ENCODE measurements around the gene NOTCH2.

NOTCH2 gene

GRCh38 chr1:119924948-119925898, 144.2 kb downstream of the NOTCH2 start:
- Histone ChIP-seq H3K36me3 (ENCODE audit: control insufficient read depth, insufficient read depth, low read length) (peaks cover 15% of the 10 kb centered on the region), H3K9ac (ENCODE audit: low read depth, low read length) (no peak overlapping the region), H3K4me1 (ENCODE audit: control insufficient read depth, insufficient read depth, low read length) (no peaks in the 10 kb centered on the region), H3K27me3 (ENCODE audit: control insufficient read depth, insufficient read depth, low read length) (no peaks in the 10 kb centered on the region), H3K9me3 (ENCODE audit: control insufficient read depth, insufficient read depth, low read length) (no peaks in the 10 kb centered on the region), H3K4me3 (ENCODE audit: low read depth, low read length) (no peak overlapping the region)

GRCh38 chr1:119920104-119920968, 149.1 kb downstream of the NOTCH2 start:
- peaks cover 40% of the 10 kb centered on the region for H3K36me3 ChIP-seq (ENCODE audit: control insufficient read depth, insufficient read depth, low read length)
- H3K9me3 ChIP-seq (ENCODE audit: control insufficient read depth, insufficient read depth, low read length) = no peaks in the 10 kb centered on the region
- no peak overlapping the region for H3K4me3 ChIP-seq (ENCODE audit: low read depth, low read length)
- H3K27me3 ChIP-seq (ENCODE audit: control insufficient read depth, insufficient read depth, low read length) = no peaks in the 10 kb centered on the region
- no peak overlapping the region for H3K9ac ChIP-seq (ENCODE audit: low read depth, low read length)
- no peaks in the 10 kb centered on the region for H3K4me1 ChIP-seq (ENCODE audit: control insufficient read depth, insufficient read depth, low read length)

GRCh38 chr1:119919241-119919640, 150.2 kb downstream of the NOTCH2 start:
- Histone ChIP-seq H3K9ac (ENCODE audit: low read depth, low read length) (no peak overlapping the region), H3K9me3 (ENCODE audit: control insufficient read depth, insufficient read depth, low read length) (no peaks in the 10 kb centered on the region), H3K27me3 (ENCODE audit: control insufficient read depth, insufficient read depth, low read length) (no peaks in the 10 kb centered on the region), H3K36me3 (ENCODE audit: control insufficient read depth, insufficient read depth, low read length) (peaks cover 42% of the 10 kb centered on the region), H3K4me3 (ENCODE audit: low read depth, low read length) (no peak overlapping the region), H3K4me1 (ENCODE audit: control insufficient read depth, insufficient read depth, low read length) (no peaks in the 10 kb centered on the region)

- H3K9me3 ChIP-seq (ENCODE audit: control insufficient read depth, insufficient read depth, low read length) = no peaks in the 10 kb centered on the region
- no peaks in the 10 kb centered on the region for H3K27me3 ChIP-seq (ENCODE audit: control insufficient read depth, insufficient read depth, low read length)
- peaks cover 42% of the 10 kb centered on the region for H3K36me3 ChIP-seq (ENCODE audit: control insufficient read depth, insufficient read depth, low read length)
- H3K4me1 ChIP-seq (ENCODE audit: control insufficient read depth, insufficient read depth, low read length) = no peaks in the 10 kb centered on the region
- H3K9ac ChIP-seq (ENCODE audit: low read depth, low read length) = no peak overlapping the region
- H3K4me3 ChIP-seq (ENCODE audit: low read depth, low read length) = no peak overlapping the region
Measured at GRCh38 chr1:119918301-119918700, 151.2 kb downstream of the NOTCH2 start.

GRCh38 chr1:119917304-119918055, 152.0 kb downstream of the NOTCH2 start:
- Histone ChIP-seq H3K4me3 (ENCODE audit: low read depth, low read length) (no peak overlapping the region), H3K9me3 (ENCODE audit: control insufficient read depth, insufficient read depth, low read length) (no peaks in the 10 kb centered on the region), H3K36me3 (ENCODE audit: control insufficient read depth, insufficient read depth, low read length) (peaks cover 36% of the 10 kb centered on the region)

GRCh38 chr1:119915517-119915916, 153.9 kb downstream of the NOTCH2 start:
- Histone ChIP-seq H3K27me3 (ENCODE audit: control insufficient read depth, insufficient read depth, low read length) (no peaks in the 10 kb centered on the region), H3K36me3 (ENCODE audit: control insufficient read depth, insufficient read depth, low read length) (peaks cover 36% of the 10 kb centered on the region), H3K9me3 (ENCODE audit: control insufficient read depth, insufficient read depth, low read length) (no peaks in the 10 kb centered on the region), H3K9ac (ENCODE audit: low read depth, low read length) (no peak overlapping the region), H3K4me3 (ENCODE audit: low read depth, low read length) (no peak overlapping the region), H3K4me1 (ENCODE audit: control insufficient read depth, insufficient read depth, low read length) (peaks cover 2% of the 10 kb centered on the region)

More at GRCh38 chr1:119917304-119918055, 152.0 kb downstream of the NOTCH2 start:
- Histone ChIP-seq H3K9ac (ENCODE audit: low read depth, low read length) (no peak overlapping the region), H3K4me1 (ENCODE audit: control insufficient read depth, insufficient read depth, low read length) (no peaks in the 10 kb centered on the region), H3K27me3 (ENCODE audit: control insufficient read depth, insufficient read depth, low read length) (no peaks in the 10 kb centered on the region)

- Histone ChIP-seq H3K36me3 (ENCODE audit: control insufficient read depth, insufficient read depth, low read length) (peaks cover 27% of the 10 kb centered on the region), H3K4me1 (ENCODE audit: control insufficient read depth, insufficient read depth, low read length) (peaks cover 4% of the 10 kb centered on the region), H3K4me3 (ENCODE audit: low read depth, low read length) (no peak overlapping the region)
Measured at GRCh38 chr1:119914071-119914470, 155.4 kb downstream of the NOTCH2 start.

GRCh38 chr1:119912963-119913362, 156.5 kb downstream of the NOTCH2 start:
- Histone ChIP-seq H3K4me3 (ENCODE audit: low read depth, low read length) (no peak overlapping the region), H3K9me3 (ENCODE audit: control insufficient read depth, insufficient read depth, low read length) (no peaks in the 10 kb centered on the region), H3K4me1 (ENCODE audit: control insufficient read depth, insufficient read depth, low read length) (peaks cover 4% of the 10 kb centered on the region), H3K27me3 (ENCODE audit: control insufficient read depth, insufficient read depth, low read length) (no peaks in the 10 kb centered on the region), H3K36me3 (ENCODE audit: control insufficient read depth, insufficient read depth, low read length) (peaks cover 19% of the 10 kb centered on the region), H3K9ac (ENCODE audit: low read depth, low read length) (no peak overlapping the region)

More at GRCh38 chr1:119914071-119914470, 155.4 kb downstream of the NOTCH2 start:
- Histone ChIP-seq H3K27me3 (ENCODE audit: control insufficient read depth, insufficient read depth, low read length) (no peaks in the 10 kb centered on the region), H3K9ac (ENCODE audit: low read depth, low read length) (no peak overlapping the region), H3K9me3 (ENCODE audit: control insufficient read depth, insufficient read depth, low read length) (no peaks in the 10 kb centered on the region)

- Histone ChIP-seq H3K9me3 (ENCODE audit: control insufficient read depth, insufficient read depth, low read length) (no peaks in the 10 kb centered on the region), H3K9ac (ENCODE audit: low read depth, low read length) (no peak overlapping the region), H3K4me3 (ENCODE audit: low read depth, low read length) (no peak overlapping the region), H3K36me3 (ENCODE audit: control insufficient read depth, insufficient read depth, low read length) (peaks cover 16% of the 10 kb centered on the region), H3K4me1 (ENCODE audit: control insufficient read depth, insufficient read depth, low read length) (peaks cover 4% of the 10 kb centered on the region), H3K27me3 (ENCODE audit: control insufficient read depth, insufficient read depth, low read length) (no peaks in the 10 kb centered on the region)
Measured at GRCh38 chr1:119911775-119912174, 157.7 kb downstream of the NOTCH2 start.

GRCh38 chr1:119910618-119911017, 158.8 kb downstream of the NOTCH2 start:
- H3K9me3 ChIP-seq (ENCODE audit: control insufficient read depth, insufficient read depth, low read length) = no peaks in the 10 kb centered on the region
- H3K9ac ChIP-seq (ENCODE audit: low read depth, low read length) = no peak overlapping the region
- peaks cover 7% of the 10 kb centered on the region for H3K36me3 ChIP-seq (ENCODE audit: control insufficient read depth, insufficient read depth, low read length)
- no peaks in the 10 kb centered on the region for H3K27me3 ChIP-seq (ENCODE audit: control insufficient read depth, insufficient read depth, low read length)
- no peak overlapping the region for H3K4me3 ChIP-seq (ENCODE audit: low read depth, low read length)
- H3K4me1 ChIP-seq (ENCODE audit: control insufficient read depth, insufficient read depth, low read length) = peaks cover 4% of the 10 kb centered on the region

GRCh38 chr1:119909890-119910596, 159.4 kb downstream of the NOTCH2 start:
- Histone ChIP-seq H3K9ac (ENCODE audit: low read depth, low read length) (no peak overlapping the region), H3K9me3 (ENCODE audit: control insufficient read depth, insufficient read depth, low read length) (no peaks in the 10 kb centered on the region), H3K4me1 (ENCODE audit: control insufficient read depth, insufficient read depth, low read length) (peaks cover 4% of the 10 kb centered on the region), H3K4me3 (ENCODE audit: low read depth, low read length) (no peak overlapping the region), H3K27me3 (ENCODE audit: control insufficient read depth, insufficient read depth, low read length) (no peaks in the 10 kb centered on the region), H3K36me3 (ENCODE audit: control insufficient read depth, insufficient read depth, low read length) (peaks cover 1% of the 10 kb centered on the region)

All from iPS-15b (cell line).